HEK293T (cell line): Measurements from ENCODE around the gene SERPINE2.

Experiments used
- CTCF ChIA-PET: fragments of 350-600 bp; formaldehyde crosslinking; extraction: SDS; loops from one replicate; lab custom pipeline; 2021; ENCODE audit warnings: antibody characterized with exemption, inconsistent platforms; lab: Yijun Ruan, JAX
- POLR2A ChIA-PET: fragments of 350-600 bp; formaldehyde crosslinking; extraction: SDS; loops from one replicate; lab custom pipeline; 2020; ENCODE audit warnings: antibody characterized with exemption, inconsistent platforms; lab: Yijun Ruan, JAX
- DNase-seq: peaks from one replicate; pipeline ENCODE4 v3.0.0; 2012; ENCODE audit warnings: mixed read lengths; ENCODE audit errors: extremely low spot score
- ARNT ChIP-seq: fragments of 450-650 bp; IDR thresholded peaks from 2 replicates; pipeline ENCODE4 v1.6.1; 2017; ENCODE audit warnings: mild to moderate bottlenecking
- BHLHE40 ChIP-seq: fragments of 450-650 bp; IDR thresholded peaks from 2 replicates; pipeline ENCODE4 v1.6.1; 2016; ENCODE audit warnings: mild to moderate bottlenecking, moderate library complexity, borderline replicate concordance
- CTBP1 ChIP-seq: fragments of 450-650 bp; IDR thresholded peaks from 2 replicates; pipeline ENCODE4 v1.6.1; 2016; ENCODE audit warnings: borderline replicate concordance
- ELF4 ChIP-seq: fragments of 450-650 bp; IDR thresholded peaks from 2 replicates; pipeline ENCODE4 v1.6.1; 2017; ENCODE audit warnings: antibody characterized with exemption
- FOXA1 ChIP-seq: fragments of 450-650 bp; IDR thresholded peaks from 2 replicates; pipeline ENCODE4 v1.6.1; 2016; ENCODE audit warnings: mild to moderate bottlenecking
- FOXK2 ChIP-seq: fragments of 450-650 bp; IDR thresholded peaks from 2 replicates; pipeline ENCODE4 v1.6.1; 2016; ENCODE audit warnings: mild to moderate bottlenecking
- FOXM1 ChIP-seq: fragments of 450-650 bp; IDR thresholded peaks from 2 replicates; pipeline ENCODE4 v1.6.1; 2017; ENCODE audit warnings: mild to moderate bottlenecking, borderline replicate concordance
- HDGF ChIP-seq: fragments of 450-650 bp; IDR thresholded peaks from 2 replicates; pipeline ENCODE4 v1.6.1; 2017; ENCODE audit warnings: antibody characterized with exemption, borderline replicate concordance
- L3MBTL2 ChIP-seq: fragments of 450-650 bp; conservative IDR thresholded peaks from 2 replicates; pipeline ENCODE4 v1.6.1; 2016; ENCODE audit warnings: mild to moderate bottlenecking
- LEF1 ChIP-seq: fragments of 450-650 bp; IDR thresholded peaks from 2 replicates; pipeline ENCODE4 v1.6.1; 2017; ENCODE audit warnings: mild to moderate bottlenecking, borderline replicate concordance
- NFRKB ChIP-seq: fragments of 450-650 bp; IDR thresholded peaks from 2 replicates; pipeline ENCODE4 v1.6.1; 2016; ENCODE audit warnings: mild to moderate bottlenecking, moderate library complexity
- SP1 ChIP-seq: fragments of 450-650 bp; IDR thresholded peaks from 2 replicates; pipeline ENCODE4 v1.6.1; 2017
- SUZ12 ChIP-seq: fragments of 450-650 bp; IDR thresholded peaks from 2 replicates; pipeline ENCODE4 v1.6.1; 2016; ENCODE audit warnings: mild to moderate bottlenecking
- TARDBP ChIP-seq: fragments of 450-650 bp; IDR thresholded peaks from 2 replicates; pipeline ENCODE4 v1.6.1; 2016
- ZNF384 ChIP-seq: fragments of 450-650 bp; IDR thresholded peaks from 2 replicates; pipeline ENCODE4 v1.6.1; 2016
- TF ChIP-seq, protein P1 (sequence below): fragments of 450-650 bp; IDR thresholded peaks from 2 replicates; pipeline ENCODE4 v1.6.1; 2016

The SERPINE2 gene

DNA sequence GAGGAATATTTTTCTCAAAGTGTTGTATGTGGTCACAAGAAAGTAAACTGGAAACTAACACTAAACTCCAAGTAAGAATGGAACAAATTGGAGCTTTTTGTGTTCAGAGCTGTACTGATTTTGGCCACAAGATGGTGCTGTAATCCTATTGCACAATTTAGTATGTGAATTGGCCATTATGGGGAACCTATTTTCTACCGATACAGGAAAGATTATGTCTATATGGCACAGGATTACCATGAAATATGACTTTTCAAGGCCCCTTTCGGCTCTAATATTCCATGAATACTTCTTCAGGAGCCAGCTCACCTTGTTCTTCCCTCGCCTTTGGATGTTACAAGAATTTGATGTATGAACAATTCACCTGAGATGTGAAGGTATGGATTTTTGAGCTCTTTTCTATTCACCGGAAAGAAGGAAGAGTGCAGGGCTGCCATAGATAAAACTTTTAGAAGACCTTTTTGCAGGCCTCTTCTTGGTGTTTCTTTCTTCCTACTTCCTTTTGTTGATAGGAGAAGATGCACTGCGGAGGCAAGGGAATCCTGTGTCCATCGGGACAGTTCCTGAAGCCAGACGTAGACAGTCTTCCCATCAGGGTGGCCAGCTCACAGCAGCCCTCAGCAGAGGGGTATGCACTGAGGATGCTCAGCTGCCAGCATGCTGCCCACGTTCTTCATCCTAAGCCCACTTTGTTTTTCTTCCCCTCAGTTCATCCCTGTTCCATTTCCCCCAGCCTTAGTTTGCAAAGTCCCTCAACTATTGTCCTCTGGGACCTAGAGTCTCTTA, 68.5 kb downstream of the SERPINE2 start:
- ChIA-PET POLR2A (interaction anchor here (1.2 kb wide), 1 partner anchor 13 kb away, joined by 3 read pairs; no protein-coding TSS in a partner anchor), CTCF (interaction anchor here (0.7 to 2.7 kb wide), 11 partner anchors 9 to 399 kb away, joined by 3 to 23 read pairs (median 4); no protein-coding TSS in a partner anchor)
- TF ChIP-seq FOXA1 (no peak), TARDBP (no peak), ZNF384 (no peak), CTBP1 (no peak), L3MBTL2 (no peak), SP1 (no peak), BHLHE40 (no peak), SUZ12 (no peak), NFRKB (no peak), FOXM1 (no peak), LEF1 (no peak), ELF4 (no peak), FOXK2 (no peak), ARNT (no peak)
- TF ChIP-seq, protein P1, sequence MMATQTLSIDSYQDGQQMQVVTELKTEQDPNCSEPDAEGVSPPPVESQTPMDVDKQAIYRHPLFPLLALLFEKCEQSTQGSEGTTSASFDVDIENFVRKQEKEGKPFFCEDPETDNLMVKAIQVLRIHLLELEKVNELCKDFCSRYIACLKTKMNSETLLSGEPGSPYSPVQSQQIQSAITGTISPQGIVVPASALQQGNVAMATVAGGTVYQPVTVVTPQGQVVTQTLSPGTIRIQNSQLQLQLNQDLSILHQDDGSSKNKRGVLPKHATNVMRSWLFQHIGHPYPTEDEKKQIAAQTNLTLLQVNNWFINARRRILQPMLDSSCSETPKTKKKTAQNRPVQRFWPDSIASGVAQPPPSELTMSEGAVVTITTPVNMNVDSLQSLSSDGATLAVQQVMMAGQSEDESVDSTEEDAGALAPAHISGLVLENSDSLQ = no peak
- peak; percentile 30 for DNase-seq

DNA sequence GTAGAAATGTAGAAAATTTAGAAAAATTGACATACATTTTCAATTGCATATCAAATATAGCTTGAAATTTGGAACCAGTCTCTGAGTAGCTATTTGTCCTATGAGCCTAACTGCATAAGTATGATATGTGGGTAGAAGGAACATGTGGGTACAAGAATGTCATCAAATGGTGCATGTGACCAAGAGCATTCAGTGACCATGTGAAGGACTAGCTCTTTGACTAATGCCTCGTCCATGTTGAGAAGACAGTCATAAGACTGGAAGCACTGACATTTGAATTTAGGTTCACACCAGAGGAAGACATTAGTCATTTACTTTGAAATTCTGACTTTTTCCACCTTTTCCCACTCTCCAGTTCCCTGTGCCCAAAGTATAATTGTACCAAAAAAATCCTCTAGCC, 69.2 kb downstream of the SERPINE2 start:
- TF ChIP-seq FOXA1 = no peak
- no peak for TF ChIP-seq L3MBTL2
- TF ChIP-seq HDGF = no peak
- TF ChIP-seq CTBP1 = no peak
- TF ChIP-seq ARNT = no peak
- TF ChIP-seq LEF1 = no peak
- TF ChIP-seq NFRKB = no peak
- TF ChIP-seq SUZ12 = no peak
- no peak for TF ChIP-seq ZNF384
- no peak for TF ChIP-seq SP1
- TF ChIP-seq BHLHE40 = no peak
- TF ChIP-seq TARDBP = no peak
- no peak for TF ChIP-seq FOXK2
- TF ChIP-seq ELF4 = no peak
- TF ChIP-seq FOXM1 = no peak
- TF ChIP-seq, protein P1 = no peak
- DNase-seq = no peak
- POLR2A ChIA-PET = no interaction called here
- CTCF ChIA-PET = interaction anchor here (0.9 to 2.7 kb wide), 9 partner anchors 8 to 399 kb away, joined by 3 to 23 read pairs (median 4); no protein-coding TSS in a partner anchor

DNA sequence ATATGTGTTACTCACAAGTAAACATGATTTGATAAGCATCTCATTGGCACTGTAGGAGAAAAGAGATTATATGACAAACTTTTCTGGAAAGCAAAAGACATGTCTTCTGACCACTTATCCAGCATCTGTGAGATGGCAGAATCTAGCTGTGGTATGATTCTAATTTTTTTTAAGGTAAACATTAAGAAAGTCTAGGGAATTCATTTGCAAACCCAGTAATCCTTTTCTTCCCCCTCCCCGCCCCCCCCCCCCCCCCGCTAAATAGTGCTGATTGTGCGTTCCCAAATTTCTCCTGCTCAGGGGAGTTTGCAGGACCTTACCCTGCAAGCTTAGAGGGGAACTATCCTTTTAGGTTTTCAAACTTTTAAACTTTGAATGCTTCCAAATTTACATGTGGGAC, 69.8 kb downstream of the SERPINE2 start:
- POLR2A ChIA-PET = no interaction called here

DNA sequence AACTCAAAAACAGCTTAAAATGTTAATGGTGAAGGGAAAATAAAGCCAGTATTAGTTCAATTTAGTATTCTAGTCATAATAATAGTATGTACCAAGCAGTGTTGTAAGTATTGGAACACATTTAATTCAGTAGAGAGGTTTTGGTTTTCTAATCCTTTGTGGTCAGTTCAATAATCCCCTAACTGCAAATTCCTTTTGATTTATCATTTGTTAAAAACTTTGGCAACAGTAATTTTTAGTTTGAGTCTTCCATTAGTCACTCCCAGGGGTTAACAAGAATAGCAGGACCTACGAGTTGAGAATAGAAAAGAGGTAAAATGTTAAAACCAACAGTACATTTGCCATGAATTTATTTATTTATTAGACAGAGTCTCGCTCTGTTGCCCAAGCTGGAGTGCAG, 71.1 kb downstream of the SERPINE2 start:
- no peak for DNase-seq
- POLR2A ChIA-PET = no interaction called here
- CTCF ChIA-PET = no interaction called here
- no peak for TF ChIP-seq FOXM1
- TF ChIP-seq HDGF = no peak
- no peak for TF ChIP-seq SUZ12
- TF ChIP-seq BHLHE40 = no peak
- no peak for TF ChIP-seq FOXA1
- no peak for TF ChIP-seq FOXK2
- no peak for TF ChIP-seq LEF1
- TF ChIP-seq L3MBTL2 = no peak
- TF ChIP-seq ELF4 = no peak
- TF ChIP-seq TARDBP = no peak
- TF ChIP-seq CTBP1 = no peak
- TF ChIP-seq SP1 = no peak
- TF ChIP-seq ZNF384 = no peak
- TF ChIP-seq ARNT = no peak
- TF ChIP-seq, protein P1 = no peak
- no peak for TF ChIP-seq NFRKB

More for the DNA sequence above, 69.8 kb downstream of the SERPINE2 start:
- TF ChIP-seq, protein P1 = no peak
- TF ChIP-seq FOXM1 (no peak), FOXK2 (no peak), SP1 (no peak)
- no peak for DNase-seq
- CTCF ChIA-PET = interaction anchor here (1.2 to 2.7 kb wide), 7 partner anchors 8 to 400 kb away, joined by 3 to 23 read pairs (median 6); no protein-coding TSS in a partner anchor

DNA sequence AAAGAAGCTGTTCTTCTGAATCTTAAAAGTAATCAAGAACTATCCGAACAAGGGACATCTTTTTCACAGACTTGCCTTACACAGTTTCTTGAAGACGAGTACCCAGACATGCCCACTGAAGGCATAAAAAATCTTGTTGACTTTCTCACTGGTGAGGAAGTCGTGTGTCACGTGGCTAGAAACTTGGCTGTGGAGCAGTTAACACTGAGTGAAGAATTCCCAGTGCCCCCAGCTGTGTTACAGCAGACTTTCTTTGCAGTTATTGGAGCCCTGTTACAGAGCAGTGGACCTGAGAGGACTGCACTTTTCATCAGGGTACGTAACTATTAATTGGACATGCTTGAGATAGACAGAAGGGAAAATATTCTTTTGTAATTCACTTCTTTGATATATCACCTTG, 79.4 kb downstream of the SERPINE2 start:
- POLR2A ChIA-PET = no interaction called here
- TF ChIP-seq FOXA1 = no peak
- TF ChIP-seq, protein P1 = no peak
- no peak for TF ChIP-seq ZNF384
- TF ChIP-seq BHLHE40 = no peak
- TF ChIP-seq NFRKB = no peak
- TF ChIP-seq FOXK2 = no peak
- no peak for TF ChIP-seq TARDBP
- TF ChIP-seq FOXM1 = no peak
- TF ChIP-seq SUZ12 = no peak
- TF ChIP-seq HDGF = no peak
- TF ChIP-seq ARNT = no peak
- no peak for TF ChIP-seq LEF1
- no peak for DNase-seq
- CTCF ChIA-PET = no interaction called here
